Measurements from ENCODE around the gene PINK1.

The PINK1 gene

GRCh38 chr1:20645414-20645813 is 12.2 kb downstream of the PINK1 start:
- Histone ChIP-seq H3K36me3 (ENCODE audit: control insufficient read depth in 1 of 2, insufficient read depth in 2 of 2, low read length in 2 of 2) (peaks cover 28 to 34% of the 10 kb centered on the region in 2 experiments), H4K91ac (ENCODE audit: low read depth, low read length) (no peak overlapping the region), H3K4me3 (ENCODE audit: low read depth, low read length) (no peak overlapping the region), H2AK5ac (ENCODE audit: low read length) (no peak overlapping the region), H3K4me2 (ENCODE audit: low read length) (no peak overlapping the region), H4K12ac (ENCODE audit: low read depth, low read length) (no peak overlapping the region), H3K4ac (ENCODE audit: low read depth, low read length) (no peak overlapping the region), H4K8ac (ENCODE audit: low read depth, low read length) (no peak overlapping the region), H3K23ac (ENCODE audit: low read length) (no peak overlapping the region), H3K79me1 (ENCODE audit: low read length) (no peaks in the 10 kb centered on the region), H3K9ac (ENCODE audit: low read length) (no peak overlapping the region), H3K27ac (ENCODE audit: low read depth, low read length) (no peak overlapping the region), H2BK120ac (ENCODE audit: insufficient read depth, low read length, poor library complexity) (no peak overlapping the region), H3K4me1 (ENCODE audit: control insufficient read depth in 1 of 2, insufficient read depth in 2 of 2, low read length in 2 of 2) (no peaks in the 10 kb centered on the region), H3K79me2 (ENCODE audit: control insufficient read depth, insufficient read depth, low read length, poor library complexity) (no peaks in the 10 kb centered on the region), H2BK12ac (ENCODE audit: low read length) (no peak overlapping the region), H3K9me3 (ENCODE audit: insufficient read depth, low read depth, low read length) (no peaks in the 10 kb centered on the region), H3K18ac (ENCODE audit: low read length) (no peak overlapping the region), H2BK5ac (ENCODE audit: low read depth, low read length, poor library complexity) (no peak overlapping the region), H2AFZ (ENCODE audit: insufficient read depth, low read length, poor library complexity) (no peak overlapping the region), H3K14ac (ENCODE audit: low read length) (no peak overlapping the region), H3K27me3 (ENCODE audit: insufficient read depth, low read length) (no peaks in the 10 kb centered on the region)
- no peak for DNase-seq
- WGBS (ENCODE audit: extremely low coverage, insufficient coverage, insufficient read length), result no CpG with 5 or more reads among the region's 14 CpGs

- Histone ChIP-seq H3K14ac (ENCODE audit: low read length) (no peak overlapping the region), H3K27ac (ENCODE audit: low read depth, low read length) (no peak overlapping the region), H3K4me2 (ENCODE audit: low read length) (no peak overlapping the region), H2BK5ac (ENCODE audit: low read depth, low read length, poor library complexity) (no peak overlapping the region), H3K36me3 (ENCODE audit: control insufficient read depth in 1 of 2, insufficient read depth in 2 of 2, low read length in 2 of 2) (peaks cover 42 to 50% of the 10 kb centered on the region in 2 experiments), H3K18ac (ENCODE audit: low read length) (no peak overlapping the region), H2BK12ac (ENCODE audit: low read length) (no peak overlapping the region), H4K8ac (ENCODE audit: low read depth, low read length) (no peak overlapping the region), H3K79me1 (ENCODE audit: low read length) (no peaks in the 10 kb centered on the region), H3K4me1 (ENCODE audit: control insufficient read depth in 1 of 2, insufficient read depth in 2 of 2, low read length in 2 of 2) (no peaks in the 10 kb centered on the region), H2BK120ac (ENCODE audit: insufficient read depth, low read length, poor library complexity) (no peak overlapping the region), H3K23ac (ENCODE audit: low read length) (no peak overlapping the region), H3K4me3 (ENCODE audit: low read depth, low read length) (no peak overlapping the region), H3K79me2 (ENCODE audit: control insufficient read depth, insufficient read depth, low read length, poor library complexity) (no peaks in the 10 kb centered on the region), H3K4ac (ENCODE audit: low read depth, low read length) (no peak overlapping the region), H4K91ac (ENCODE audit: low read depth, low read length) (no peak overlapping the region), H3K9ac (ENCODE audit: low read length) (no peak overlapping the region), H2AFZ (ENCODE audit: insufficient read depth, low read length, poor library complexity) (no peak overlapping the region), H4K12ac (ENCODE audit: low read depth, low read length) (no peak overlapping the region), H3K9me3 (ENCODE audit: insufficient read depth, low read depth, low read length) (no peaks in the 10 kb centered on the region), H3K27me3 (ENCODE audit: insufficient read depth, low read length) (no peaks in the 10 kb centered on the region), H2AK5ac (ENCODE audit: low read length) (no peak overlapping the region)
- no CpG with 5 or more reads among the region's 13 CpGs for WGBS (ENCODE audit: extremely low coverage, insufficient coverage, insufficient read length)
- no peak for DNase-seq
Observed at GRCh38 chr1:20648438-20648837, 15.2 kb downstream of the PINK1 start.

GRCh38 chr1:20648946-20649345 is 15.7 kb downstream of the PINK1 start:
- Histone ChIP-seq H4K8ac (ENCODE audit: low read depth, low read length) (no peak overlapping the region), H3K4me2 (ENCODE audit: low read length) (no peak overlapping the region), H3K27me3 (ENCODE audit: insufficient read depth, low read length) (no peaks in the 10 kb centered on the region), H4K12ac (ENCODE audit: low read depth, low read length) (no peak overlapping the region), H3K18ac (ENCODE audit: low read length) (no peak overlapping the region), H3K4ac (ENCODE audit: low read depth, low read length) (no peak overlapping the region), H3K79me2 (ENCODE audit: control insufficient read depth, insufficient read depth, low read length, poor library complexity) (no peaks in the 10 kb centered on the region), H3K36me3 (ENCODE audit: control insufficient read depth in 1 of 2, insufficient read depth in 2 of 2, low read length in 2 of 2) (peaks cover 45 to 55% of the 10 kb centered on the region in 2 experiments), H3K14ac (ENCODE audit: low read length) (no peak overlapping the region), H4K91ac (ENCODE audit: low read depth, low read length) (no peak overlapping the region), H3K9me3 (ENCODE audit: insufficient read depth, low read depth, low read length) (no peaks in the 10 kb centered on the region), H3K4me1 (ENCODE audit: control insufficient read depth in 1 of 2, insufficient read depth in 2 of 2, low read length in 2 of 2) (no peaks in the 10 kb centered on the region), H2BK5ac (ENCODE audit: low read depth, low read length, poor library complexity) (no peak overlapping the region), H3K79me1 (ENCODE audit: low read length) (no peaks in the 10 kb centered on the region), H3K4me3 (ENCODE audit: low read depth, low read length) (no peak overlapping the region), H2BK12ac (ENCODE audit: low read length) (no peak overlapping the region), H3K27ac (ENCODE audit: low read depth, low read length) (no peak overlapping the region), H2AK5ac (ENCODE audit: low read length) (no peak overlapping the region), H3K9ac (ENCODE audit: low read length) (no peak overlapping the region), H2AFZ (ENCODE audit: insufficient read depth, low read length, poor library complexity) (no peak overlapping the region), H3K23ac (ENCODE audit: low read length) (no peak overlapping the region), H2BK120ac (ENCODE audit: insufficient read depth, low read length, poor library complexity) (no peak overlapping the region)
- no peak for DNase-seq
- WGBS (ENCODE audit: extremely low coverage, insufficient coverage, insufficient read length), result no CpG with 5 or more reads among the region's 15 CpGs

- H3K79me2 ChIP-seq (ENCODE audit: control insufficient read depth, insufficient read depth, low read length, poor library complexity), result no peaks in the 10 kb centered on the region
- DNase-seq, result no peak
- no peak overlapping the region for H4K91ac ChIP-seq (ENCODE audit: low read depth, low read length)
- H2BK5ac ChIP-seq (ENCODE audit: low read depth, low read length, poor library complexity), result no peak overlapping the region
- no peak overlapping the region for H3K23ac ChIP-seq (ENCODE audit: low read length)
- no peak overlapping the region for H3K4me3 ChIP-seq (ENCODE audit: low read depth, low read length)
- no peak overlapping the region for H4K8ac ChIP-seq (ENCODE audit: low read depth, low read length)
- no peak overlapping the region for H2BK12ac ChIP-seq (ENCODE audit: low read length)
- no peak overlapping the region for H4K12ac ChIP-seq (ENCODE audit: low read depth, low read length)
- no peaks in the 10 kb centered on the region for H3K27me3 ChIP-seq (ENCODE audit: insufficient read depth, low read length)
- H2BK120ac ChIP-seq (ENCODE audit: insufficient read depth, low read length, poor library complexity), result no peak overlapping the region
- H3K4me2 ChIP-seq (ENCODE audit: low read length), result no peak overlapping the region
- H3K27ac ChIP-seq (ENCODE audit: low read depth, low read length), result no peak overlapping the region
- no peaks in the 10 kb centered on the region for H3K79me1 ChIP-seq (ENCODE audit: low read length)
- no peak overlapping the region for H3K14ac ChIP-seq (ENCODE audit: low read length)
- H3K36me3 ChIP-seq (ENCODE audit: control insufficient read depth in 1 of 2, insufficient read depth in 2 of 2, low read length in 2 of 2), result peaks cover 65 to 75% of the 10 kb centered on the region in 2 experiments
- no peaks in the 10 kb centered on the region for H3K9me3 ChIP-seq (ENCODE audit: insufficient read depth, low read depth, low read length)
- no peaks in the 10 kb centered on the region for H3K4me1 ChIP-seq (ENCODE audit: control insufficient read depth in 1 of 2, insufficient read depth in 2 of 2, low read length in 2 of 2)
- no peak overlapping the region for H3K4ac ChIP-seq (ENCODE audit: low read depth, low read length)
- H2AK5ac ChIP-seq (ENCODE audit: low read length), result no peak overlapping the region
- no peak overlapping the region for H2AFZ ChIP-seq (ENCODE audit: insufficient read depth, low read length, poor library complexity)
- WGBS (ENCODE audit: extremely low coverage, insufficient coverage, insufficient read length), result no CpG with 5 or more reads among the region's 15 CpGs
- no peak overlapping the region for H3K9ac ChIP-seq (ENCODE audit: low read length)
- no peak overlapping the region for H3K18ac ChIP-seq (ENCODE audit: low read length)
Observed at GRCh38 chr1:20652300-20652699, 19.0 kb downstream of the PINK1 start.
